ENCODE results near the gene BRICD5.

GRCh38 chr16:2244926-2245795 is 34.5 kb upstream of the BRICD5 start:
- TF ChIP-seq POLR2A (IDR thresholded peaks at IDR 0.05) (no peak), POLR2AphosphoS5 (IDR thresholded peaks at IDR 0.05) (no peak)
- TF ChIP-seq, protein P1, sequence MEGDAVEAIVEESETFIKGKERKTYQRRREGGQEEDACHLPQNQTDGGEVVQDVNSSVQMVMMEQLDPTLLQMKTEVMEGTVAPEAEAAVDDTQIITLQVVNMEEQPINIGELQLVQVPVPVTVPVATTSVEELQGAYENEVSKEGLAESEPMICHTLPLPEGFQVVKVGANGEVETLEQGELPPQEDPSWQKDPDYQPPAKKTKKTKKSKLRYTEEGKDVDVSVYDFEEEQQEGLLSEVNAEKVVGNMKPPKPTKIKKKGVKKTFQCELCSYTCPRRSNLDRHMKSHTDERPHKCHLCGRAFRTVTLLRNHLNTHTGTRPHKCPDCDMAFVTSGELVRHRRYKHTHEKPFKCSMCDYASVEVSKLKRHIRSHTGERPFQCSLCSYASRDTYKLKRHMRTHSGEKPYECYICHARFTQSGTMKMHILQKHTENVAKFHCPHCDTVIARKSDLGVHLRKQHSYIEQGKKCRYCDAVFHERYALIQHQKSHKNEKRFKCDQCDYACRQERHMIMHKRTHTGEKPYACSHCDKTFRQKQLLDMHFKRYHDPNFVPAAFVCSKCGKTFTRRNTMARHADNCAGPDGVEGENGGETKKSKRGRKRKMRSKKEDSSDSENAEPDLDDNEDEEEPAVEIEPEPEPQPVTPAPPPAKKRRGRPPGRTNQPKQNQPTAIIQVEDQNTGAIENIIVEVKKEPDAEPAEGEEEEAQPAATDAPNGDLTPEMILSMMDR (IDR thresholded peaks at IDR 0.05 in 8 of 11, conservative IDR thresholded peaks at IDR 0.05 in 3 of 11) = no peak
